Lower leg skin (tissue), 4 donors: ENCODE data around the gene PPME1. TPM values are rescaled to one million over a fixed set of nuclear protein-coding genes. Genes with fewer than 3 reads are reported as not detected.

ENCODE experiments used
- DNase-seq, 2 donors: peaks; one replicate each; pipeline ENCODE4 v3.0.0-alpha.2; 2019; ENCODE audit warnings: low spot score in 2 of 2
- H3K4me3 ChIP-seq: fragments of 200-600 bp; sonication (generic); 2 replicates; pipeline ENCODE4 v1.5.1; 2017; ENCODE audit warnings: mild to moderate bottlenecking, low read depth; ENCODE audit not compliant: poor library complexity, severe bottlenecking
- POLR2A ChIP-seq, 2 donors: fragments of 450-650 bp; IDR thresholded peaks; one replicate each; pipeline ENCODE4 v1.6.1; 2016 to 2017; ENCODE audit warnings: antibody characterized with exemption in 2 of 2, mild to moderate bottlenecking in 1 of 2, moderate library complexity in 1 of 2
- WGBS, 2 donors: methylation state at CpG; one replicate each; pipeline ENCODE4 v1.1.5; 2018; 5-methylcytosine and 5-hydroxymethylcytosine counted together
- intact Hi-C: fragments of 100-400 bp; cut with DNase I; formaldehyde crosslinking; loops from one replicate; pipeline ENCODE4 v1.15.0; 2023; ENCODE audit warnings: low total_unique reads
- total RNA-seq, 4 donors: library from RNA; depleted of rRNA; stranded (reverse); fragments of >200 nt; gene quantifications; one replicate each; pipeline ENCODE4 v1.1.0, GENCODE V29; 2016
- TF ChIP-seq, protein P1 (sequence below), 3 donors: fragments of 450-650 bp; IDR thresholded peaks; one replicate each; pipeline ENCODE4 v1.5.1; 2016; ENCODE audit warnings: antibody characterized with exemption in 3 of 3, mild to moderate bottlenecking in 3 of 3, moderate library complexity in 2 of 3

The PPME1 gene
- total RNA-seq, 4 donors from 2014 or later: 34.7 to 45.7 (median 39.0) TPM

DNA sequence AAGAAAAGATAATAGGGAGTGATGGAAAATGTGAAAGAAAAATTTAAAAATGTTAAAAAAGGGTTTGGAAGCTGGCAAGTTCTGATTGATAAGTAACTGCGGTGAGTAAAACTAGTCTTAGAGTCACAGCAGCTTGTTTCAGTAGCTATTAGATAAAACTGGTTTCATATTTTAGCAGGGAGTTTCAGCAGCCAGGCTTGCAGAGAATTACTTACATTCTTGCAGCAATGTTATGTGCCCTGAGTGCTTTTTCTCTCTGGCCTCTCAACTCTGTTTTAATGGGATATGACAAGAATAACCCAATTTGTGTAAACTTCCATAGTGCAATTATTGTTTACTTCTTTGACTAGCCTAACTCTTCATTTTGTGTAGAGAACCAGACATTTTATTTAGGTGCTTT lies 33.6 kb downstream of the PPME1 start:
- TF ChIP-seq, protein P1, sequence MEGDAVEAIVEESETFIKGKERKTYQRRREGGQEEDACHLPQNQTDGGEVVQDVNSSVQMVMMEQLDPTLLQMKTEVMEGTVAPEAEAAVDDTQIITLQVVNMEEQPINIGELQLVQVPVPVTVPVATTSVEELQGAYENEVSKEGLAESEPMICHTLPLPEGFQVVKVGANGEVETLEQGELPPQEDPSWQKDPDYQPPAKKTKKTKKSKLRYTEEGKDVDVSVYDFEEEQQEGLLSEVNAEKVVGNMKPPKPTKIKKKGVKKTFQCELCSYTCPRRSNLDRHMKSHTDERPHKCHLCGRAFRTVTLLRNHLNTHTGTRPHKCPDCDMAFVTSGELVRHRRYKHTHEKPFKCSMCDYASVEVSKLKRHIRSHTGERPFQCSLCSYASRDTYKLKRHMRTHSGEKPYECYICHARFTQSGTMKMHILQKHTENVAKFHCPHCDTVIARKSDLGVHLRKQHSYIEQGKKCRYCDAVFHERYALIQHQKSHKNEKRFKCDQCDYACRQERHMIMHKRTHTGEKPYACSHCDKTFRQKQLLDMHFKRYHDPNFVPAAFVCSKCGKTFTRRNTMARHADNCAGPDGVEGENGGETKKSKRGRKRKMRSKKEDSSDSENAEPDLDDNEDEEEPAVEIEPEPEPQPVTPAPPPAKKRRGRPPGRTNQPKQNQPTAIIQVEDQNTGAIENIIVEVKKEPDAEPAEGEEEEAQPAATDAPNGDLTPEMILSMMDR (IDR thresholded peaks at IDR 0.05): no peak
- no peak for TF ChIP-seq POLR2A (IDR thresholded peaks at IDR 0.05)
- intact Hi-C loops: no loop called here
- 95 to 98% methylated on average over 1 of the region's 1 CpG for WGBS, 2 donors
- H3K4me3 ChIP-seq: no peak overlapping the region
- no peak for DNase-seq

DNA sequence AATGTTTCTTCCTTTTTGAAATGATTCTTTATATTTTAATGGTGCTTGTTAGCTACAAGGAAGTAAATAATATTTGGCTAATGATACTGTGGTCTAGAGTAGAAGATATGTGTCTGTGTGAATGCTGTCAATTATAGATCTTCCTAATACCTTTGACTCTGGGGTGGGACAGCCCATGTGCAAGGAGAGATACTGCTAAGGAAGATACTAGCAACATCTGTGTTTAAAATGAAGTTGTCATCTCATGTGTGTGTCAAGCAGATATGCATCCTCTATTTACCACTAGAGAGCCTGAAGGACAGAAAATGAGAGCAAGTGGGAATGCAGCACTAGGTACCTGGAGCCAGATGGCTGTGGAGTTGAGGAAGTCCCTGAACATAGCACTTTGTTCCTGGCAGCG lies 34.1 kb downstream of the PPME1 start:
- TF ChIP-seq POLR2A (IDR thresholded peaks at IDR 0.05): no peak
- TF ChIP-seq, protein P1 (IDR thresholded peaks at IDR 0.05): no peak
- no peak overlapping the region for H3K4me3 ChIP-seq
- DNase-seq: no peak
- intact Hi-C loops: no loop called here
- WGBS, 2 donors: 97 to 100% methylated on average over 1 of the region's 1 CpG

DNA sequence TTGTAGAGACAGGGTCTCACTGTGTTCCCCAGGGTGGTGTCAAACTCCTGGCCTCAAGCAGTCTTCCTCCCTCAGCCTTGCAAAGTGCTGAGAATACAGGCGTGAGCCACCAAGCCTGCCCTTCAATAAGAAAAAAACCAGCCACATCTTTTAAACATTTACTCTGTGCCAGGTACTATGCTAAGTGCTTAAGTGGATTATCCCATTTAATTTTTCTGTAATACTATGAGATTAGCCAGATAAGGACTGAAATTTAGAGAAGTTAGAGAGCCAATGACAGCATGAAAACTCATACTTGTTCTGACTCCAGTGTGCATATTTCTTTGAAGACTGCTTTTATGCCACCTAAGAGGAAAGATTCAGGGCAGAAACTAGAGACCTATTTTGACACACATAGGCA lies 35.7 kb downstream of the PPME1 start:
- no peak for DNase-seq
- WGBS, 2 donors: 100% methylated on average over 1 of the region's 1 CpG
- TF ChIP-seq, protein P1 (IDR thresholded peaks at IDR 0.05): no peak
- no peak for TF ChIP-seq POLR2A (IDR thresholded peaks at IDR 0.05)
- intact Hi-C loops: no loop called here
- no peak overlapping the region for H3K4me3 ChIP-seq

DNA sequence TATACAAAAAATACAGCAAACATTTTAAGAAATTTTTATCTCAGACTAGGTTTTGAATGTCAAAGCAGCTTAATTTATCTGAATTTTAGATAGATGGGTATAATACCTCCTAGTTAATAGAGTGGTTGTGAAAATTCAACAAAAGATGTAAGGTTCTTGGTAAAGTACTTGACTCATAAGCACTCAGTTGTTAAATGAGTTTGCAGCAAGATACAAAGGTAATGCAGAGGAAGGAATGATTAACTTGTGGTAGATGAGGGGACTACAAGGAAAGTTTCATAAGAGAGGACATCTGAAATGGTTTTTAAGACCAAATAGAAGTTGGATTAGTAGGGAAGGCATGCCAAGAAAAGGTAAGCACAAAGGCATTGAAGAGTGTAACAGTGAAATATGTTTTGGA lies 37.4 kb downstream of the PPME1 start:
- TF ChIP-seq POLR2A (IDR thresholded peaks at IDR 0.05): no peak
- TF ChIP-seq, protein P1 (IDR thresholded peaks at IDR 0.05): no peak

DNA sequence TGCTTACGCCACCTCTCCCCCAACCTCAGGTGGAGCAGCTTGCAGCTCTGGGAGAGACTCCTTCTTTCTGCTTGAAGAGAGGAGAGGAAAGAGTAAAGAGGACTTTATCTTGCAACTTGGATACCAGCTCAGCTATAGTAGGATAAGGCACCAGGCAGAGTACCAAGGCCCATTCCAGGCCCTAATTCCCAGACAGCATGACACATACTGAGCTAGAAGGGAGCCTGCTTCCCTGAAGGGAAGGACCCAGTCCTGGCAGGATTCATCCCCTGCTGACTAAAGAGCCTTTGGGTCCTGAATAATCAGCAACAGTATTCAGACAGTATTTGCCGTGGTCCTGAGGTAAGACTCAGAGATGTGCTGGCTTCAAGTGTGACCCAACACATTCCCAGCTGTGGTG lies 41.4 kb downstream of the PPME1 start:
- intact Hi-C loops: no loop called here
- WGBS, 2 donors: 98 to 100% methylated on average over 2 of the region's 2 CpGs
- H3K4me3 ChIP-seq: no peak overlapping the region
- no peak for DNase-seq
- TF ChIP-seq, protein P1 (IDR thresholded peaks at IDR 0.05): no peak
- TF ChIP-seq POLR2A (IDR thresholded peaks at IDR 0.05): no peak

More for the DNA sequence above, 37.4 kb downstream of the PPME1 start:
- no peak for DNase-seq
- intact Hi-C loops: no loop called here
- no peak overlapping the region for H3K4me3 ChIP-seq

DNA sequence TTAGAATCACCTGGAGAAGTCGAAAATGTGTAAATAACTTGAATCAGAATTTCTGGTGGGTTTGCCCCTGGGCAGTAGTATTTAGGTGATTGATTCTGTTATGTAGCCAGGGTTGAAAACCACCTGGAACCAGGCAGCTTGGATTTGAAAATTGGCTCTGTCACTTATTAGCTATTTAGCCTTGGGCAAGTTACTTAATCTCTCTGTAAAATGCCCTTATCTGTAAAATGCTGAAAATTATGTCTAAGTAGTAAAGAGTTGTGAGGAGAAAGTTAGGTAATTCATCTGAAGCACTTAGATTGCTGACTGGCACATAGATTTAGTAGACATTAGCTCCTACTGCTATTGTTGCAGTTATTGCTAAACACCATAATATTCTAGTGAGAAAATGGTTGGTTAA lies 49.3 kb downstream of the PPME1 start:
- intact Hi-C loops: no loop called here
- no peak for DNase-seq
- no peak overlapping the region for H3K4me3 ChIP-seq
- TF ChIP-seq, protein P1 (IDR thresholded peaks at IDR 0.05): no peak
- no peak for TF ChIP-seq POLR2A (IDR thresholded peaks at IDR 0.05)
- WGBS, 2 donors: 67 to 74% methylated on average over 1 of the region's 1 CpG
